ENCODE results near the gene ATP6V0E1.
"Not testable (repeated sequence)": the region's sequence is repeated elsewhere in the genome, so short reads cannot be mapped to it uniquely, and the experiment has no call there.

Gene ATP6V0E1

GRCh38 chr5:173039964-173040363 is 56.4 kb downstream of the ATP6V0E1 start:
- no peak for DNase-seq

DNA sequence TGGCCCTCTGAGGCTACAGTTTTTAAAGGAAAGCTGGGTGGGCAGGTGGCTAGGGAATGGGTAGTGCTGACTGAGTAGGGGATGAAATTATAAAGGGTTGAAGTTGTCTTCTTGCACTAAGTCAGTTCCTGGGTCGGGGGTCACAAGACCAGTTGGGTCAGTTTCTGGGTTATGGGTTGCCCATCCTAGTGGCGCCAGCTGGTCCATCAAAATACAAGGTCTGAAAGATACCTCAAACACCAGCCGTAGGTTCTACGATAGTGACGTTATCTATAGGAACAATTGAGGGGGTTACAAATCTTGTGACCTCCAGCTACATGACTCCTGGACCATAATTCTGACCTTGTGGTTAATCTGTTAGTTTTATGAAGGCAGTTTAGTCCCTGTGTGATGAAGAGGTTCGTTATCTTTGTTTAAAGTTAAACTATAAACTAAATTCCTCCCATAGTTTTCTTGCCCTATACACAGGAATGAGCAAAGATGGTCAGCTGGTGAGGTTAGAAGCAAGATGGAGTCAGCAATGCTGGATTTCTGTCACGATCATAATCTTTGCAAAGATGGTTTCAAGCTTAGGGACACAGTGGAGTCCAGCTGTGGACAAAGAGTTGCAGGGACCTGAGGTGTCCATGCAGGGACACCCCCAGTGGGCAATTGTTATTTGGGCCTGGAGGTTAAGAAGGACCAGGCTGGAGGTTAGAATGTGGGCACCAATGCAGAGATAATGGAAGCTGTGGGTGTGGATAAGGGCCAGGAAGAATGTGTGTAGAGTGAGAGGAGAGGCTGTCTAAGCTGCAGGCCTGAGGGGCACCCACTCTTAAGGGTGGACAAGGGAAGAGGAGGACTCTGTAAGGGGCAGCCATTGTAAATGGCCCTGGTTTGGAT is 58.6 kb downstream of the ATP6V0E1 start:
- DNase-seq, result no peak

DNA sequence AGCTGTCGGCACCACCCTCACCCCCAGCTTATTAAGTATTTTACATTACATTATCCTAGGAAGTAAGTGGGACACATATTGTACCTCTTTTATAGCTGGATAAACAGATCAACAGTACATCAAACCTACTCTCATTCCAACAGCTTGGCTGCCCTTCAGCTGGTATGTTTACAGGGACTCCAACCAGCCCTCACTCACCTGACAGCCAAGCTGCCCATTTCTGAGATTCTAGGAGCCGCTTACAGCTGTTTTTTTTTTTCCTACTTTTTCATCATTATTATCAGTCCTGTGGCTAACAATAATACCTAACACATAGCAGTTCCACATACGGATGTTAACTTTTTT is 59.2 kb downstream of the ATP6V0E1 start:
- no peak for DNase-seq

DNA sequence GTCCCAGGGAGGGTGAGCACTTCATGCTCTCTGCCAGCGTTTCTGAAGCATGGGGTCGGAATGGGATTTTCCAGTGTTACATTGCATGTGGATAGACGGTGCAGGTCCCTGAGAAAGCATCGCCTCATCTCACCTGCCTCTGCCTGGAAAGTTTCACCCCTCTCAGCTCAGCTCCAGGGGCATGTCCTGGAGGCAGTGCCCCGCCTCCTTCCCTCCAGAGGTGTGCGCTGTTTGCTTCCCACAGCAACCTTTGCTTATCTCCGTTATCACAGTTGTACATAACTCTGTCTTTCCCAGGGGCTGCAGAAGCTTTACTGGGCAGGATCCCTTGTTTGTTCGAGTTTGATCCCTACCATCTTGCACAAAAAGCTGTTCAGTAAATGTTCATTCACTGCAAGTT is 61.9 kb downstream of the ATP6V0E1 start:
- no peak for DNase-seq

GRCh38 chr5:173047096-173047837 is 63.7 kb downstream of the ATP6V0E1 start:
- DNase-seq, result not testable (repeated sequence)

DNA sequence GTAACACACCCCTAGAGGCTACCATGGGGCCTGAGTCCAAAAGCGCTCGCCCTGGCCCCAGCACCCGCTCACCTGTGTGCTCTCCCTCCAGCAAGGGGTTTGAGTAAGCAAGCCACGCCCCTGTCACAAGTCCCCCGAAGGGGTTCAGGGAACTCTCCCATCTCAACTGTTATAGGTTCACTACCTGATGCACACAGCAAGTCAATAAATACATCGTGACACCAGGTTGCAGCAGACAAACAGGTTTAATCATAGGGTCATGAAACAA is 64.2 kb downstream of the ATP6V0E1 start:
- DNase-seq, result no peak

DNA sequence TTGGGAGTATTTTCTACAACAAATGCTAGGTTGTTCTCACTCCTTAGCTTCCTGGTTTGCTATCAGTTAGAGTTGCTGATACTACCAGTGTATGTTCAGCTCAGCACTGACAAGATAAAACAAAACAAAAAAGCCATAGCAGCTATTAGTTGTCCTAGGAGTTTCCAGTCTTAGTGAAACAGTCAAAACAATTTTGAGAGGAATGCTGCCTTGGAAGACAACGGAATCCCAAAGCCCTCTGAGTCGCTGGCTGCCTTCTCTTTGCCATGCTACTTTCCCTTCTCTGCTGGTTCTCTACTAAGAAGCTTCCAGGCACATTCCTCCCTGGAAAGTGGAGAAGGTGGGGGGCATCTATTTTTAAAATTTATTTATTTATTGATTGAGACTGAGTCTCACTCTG is 67.2 kb downstream of the ATP6V0E1 start:
- peak; percentile 42 for DNase-seq

DNA sequence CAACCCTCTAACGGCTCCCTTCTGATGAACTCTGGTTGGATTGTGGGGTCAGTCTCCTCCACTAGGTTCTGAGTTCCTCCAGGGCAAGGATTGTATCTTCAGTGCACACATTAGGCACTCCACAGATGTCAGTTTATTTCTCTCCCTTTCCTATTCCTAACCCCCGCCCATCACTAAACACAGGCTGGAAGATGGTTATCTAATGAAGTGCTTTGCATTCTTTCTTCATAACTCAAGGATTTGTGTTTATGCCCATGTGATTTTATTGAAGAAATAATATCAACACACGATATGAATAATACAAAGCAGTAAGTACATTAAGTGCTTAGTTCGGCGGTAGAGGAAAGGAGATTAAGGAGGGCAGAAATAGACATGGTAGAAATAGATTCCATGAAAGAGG is 68.2 kb downstream of the ATP6V0E1 start:
- DNase-seq, result peak; percentile 67

DNA sequence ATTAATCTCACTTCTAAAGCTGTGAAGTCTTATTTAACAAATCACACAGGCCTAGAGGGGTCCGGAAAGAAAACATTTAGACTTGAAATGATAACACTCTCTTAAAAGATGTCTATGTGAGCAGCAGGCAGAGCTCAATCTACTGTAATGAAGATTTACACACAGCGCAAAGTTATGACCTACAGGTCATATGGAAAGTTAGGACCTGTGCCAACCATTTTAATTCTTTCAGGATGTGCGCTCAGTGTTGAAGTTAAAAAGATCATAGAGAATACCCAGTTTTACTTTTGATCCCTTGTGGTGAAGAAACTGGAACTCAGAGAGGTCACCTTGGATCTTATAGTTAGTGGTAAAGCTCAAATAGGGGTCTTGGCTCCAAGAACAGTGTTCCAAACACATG is 69.5 kb downstream of the ATP6V0E1 start:
- peak; percentile 31 for DNase-seq

DNA sequence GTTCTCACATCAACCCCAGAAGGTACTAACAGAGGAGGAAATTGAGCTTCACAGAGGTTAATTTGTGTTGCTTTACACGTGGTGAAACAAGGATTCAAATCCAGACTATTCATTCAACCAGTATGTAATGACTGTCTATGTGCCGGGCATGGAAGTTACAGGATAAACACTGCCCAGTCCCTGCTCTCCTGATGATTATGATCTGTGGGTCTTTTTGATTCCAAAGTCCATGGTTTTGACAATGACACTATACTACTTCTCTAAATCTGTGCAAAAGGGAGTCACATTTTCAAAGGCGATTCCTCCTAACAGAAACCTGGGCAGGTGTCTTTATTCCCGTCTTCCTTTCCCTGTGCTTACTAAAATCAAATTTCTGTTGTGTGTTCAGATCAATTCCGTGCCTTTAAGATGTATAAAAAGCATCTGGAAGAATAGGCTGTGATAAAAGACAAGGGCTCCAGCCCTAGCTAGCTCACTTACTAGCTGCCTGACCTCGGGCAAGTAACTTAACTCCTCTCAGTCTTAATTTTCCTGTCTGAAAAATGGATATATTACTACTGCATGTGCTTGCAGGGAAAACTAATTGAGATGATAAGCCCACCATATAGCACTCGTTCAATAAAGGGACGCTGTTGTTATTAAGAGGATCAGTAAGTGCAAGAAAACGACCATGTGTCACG is 71.6 kb downstream of the ATP6V0E1 start:
- DNase-seq, result no peak

- DNase-seq, result no peak
Observed at GRCh38 chr5:173055722-173055982, 72.1 kb downstream of the ATP6V0E1 start.

DNA sequence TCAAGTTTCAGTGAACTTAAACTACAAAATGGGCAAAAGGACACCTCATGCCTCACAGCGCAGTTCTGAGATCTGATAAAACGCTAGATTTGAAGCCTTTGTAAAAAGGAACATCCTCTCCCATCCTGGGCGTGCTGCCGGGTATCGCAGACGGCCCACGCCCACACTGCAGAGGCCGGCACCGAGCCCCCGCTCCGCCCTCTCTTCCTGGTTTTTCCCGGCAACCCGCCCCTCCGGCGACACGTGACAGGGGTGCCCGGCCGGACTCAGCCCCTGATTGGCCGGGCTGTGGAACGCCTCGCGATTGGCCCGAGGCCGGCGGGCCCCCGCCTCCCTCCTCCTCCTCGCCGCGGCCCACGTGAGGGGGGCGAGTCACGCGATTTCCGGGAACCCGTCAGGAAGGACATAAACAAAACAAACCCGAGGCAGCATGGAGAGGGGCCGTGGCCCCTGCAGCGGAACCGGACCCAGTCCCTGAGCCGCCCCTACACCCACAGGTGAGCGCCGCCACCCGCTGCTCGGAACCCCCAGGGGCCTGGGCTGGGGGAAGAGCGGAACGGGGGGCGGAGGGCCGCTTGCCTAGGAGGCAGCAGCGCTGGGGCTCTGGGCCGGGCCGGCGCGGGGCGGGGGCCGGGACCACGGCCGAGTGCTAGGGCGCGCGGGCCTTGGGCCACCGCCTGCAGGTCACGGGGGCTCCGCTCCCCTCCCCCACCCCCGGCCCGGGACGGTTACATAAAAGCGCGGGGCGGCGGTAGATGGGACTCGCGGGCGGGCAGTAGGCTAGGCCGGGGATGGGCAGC is 72.6 kb downstream of the ATP6V0E1 start, which contains the start of gene CREBRF:
TSS of gene CREBRF (plus strand) at position 370 of the 800 bp plus-strand sequence. CDS start 24,424 bp downstream, outside the sequence.
- DNase-seq, result peak; percentile 97

- no peak for DNase-seq
Observed at GRCh38 chr5:173056783-173057061, 73.2 kb downstream of the ATP6V0E1 start.

DNA sequence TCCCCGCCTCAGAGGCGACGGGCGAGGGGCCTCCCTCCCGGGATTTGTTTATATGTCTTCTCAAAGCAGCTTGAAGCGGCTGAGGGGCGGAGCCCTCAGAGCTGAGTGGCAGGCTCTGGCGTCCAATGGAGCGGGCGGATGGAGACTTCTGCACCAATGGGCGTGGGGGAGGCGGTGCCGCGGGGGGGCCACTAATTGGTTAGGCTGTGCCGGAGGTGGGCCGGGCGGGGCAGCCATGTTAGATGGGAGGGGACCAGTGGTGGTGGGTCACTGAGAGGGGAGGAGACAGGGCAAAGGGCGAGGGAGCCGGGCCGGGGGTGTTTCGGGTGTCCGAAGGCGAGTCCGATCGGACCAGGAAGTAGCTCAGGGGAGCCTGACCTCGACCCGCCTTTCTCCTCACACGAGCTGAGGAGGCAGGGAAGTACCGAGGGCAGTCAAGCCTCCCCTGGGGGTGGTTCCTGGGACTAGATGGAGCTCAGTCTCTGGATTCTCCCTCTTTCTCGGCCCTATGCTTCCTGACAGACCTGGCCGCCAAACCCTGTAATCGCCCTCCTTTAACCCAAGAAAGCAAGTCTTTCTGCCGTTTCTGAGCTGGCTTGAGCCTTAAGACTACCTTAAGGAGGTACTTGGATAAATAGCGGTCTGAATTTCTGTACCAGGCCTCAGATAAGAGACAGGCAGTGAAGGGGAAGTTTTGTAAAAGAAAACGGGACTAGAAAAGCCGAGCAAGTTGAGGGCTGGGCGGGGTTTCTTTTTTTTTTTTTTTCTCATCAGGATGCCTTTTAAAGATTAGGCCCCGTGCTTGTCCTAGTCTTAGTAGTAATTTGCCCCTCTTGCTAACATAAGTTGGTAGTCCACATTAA is 73.7 kb downstream of the ATP6V0E1 start:
- DNase-seq, result peak; percentile 98

- DNase-seq, result no peak
Observed at GRCh38 chr5:173062141-173062540, 78.6 kb downstream of the ATP6V0E1 start.

GRCh38 chr5:173065155-173065554 is 81.6 kb downstream of the ATP6V0E1 start:
- DNase-seq, result no peak

DNA sequence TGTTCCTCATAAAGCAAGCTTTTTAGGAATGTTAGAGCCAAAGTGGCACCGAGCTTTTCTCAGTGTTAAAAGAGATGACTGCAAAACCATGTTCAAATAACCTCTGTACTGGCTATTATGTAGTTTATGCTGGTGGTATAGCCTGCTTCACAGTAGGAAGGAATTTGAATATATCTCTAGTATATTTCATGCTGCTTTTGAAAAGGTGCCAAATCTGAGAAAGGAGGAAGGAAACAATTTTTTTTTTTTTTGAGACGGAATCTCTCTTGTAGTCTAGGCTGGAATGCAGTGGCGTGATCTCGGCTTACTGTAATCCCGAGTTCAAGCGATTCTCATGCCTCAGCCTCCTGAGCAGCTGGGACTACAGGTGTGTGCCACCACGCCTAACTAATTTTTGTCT is 86.1 kb downstream of the ATP6V0E1 start:
- DNase-seq, result no peak

DNA sequence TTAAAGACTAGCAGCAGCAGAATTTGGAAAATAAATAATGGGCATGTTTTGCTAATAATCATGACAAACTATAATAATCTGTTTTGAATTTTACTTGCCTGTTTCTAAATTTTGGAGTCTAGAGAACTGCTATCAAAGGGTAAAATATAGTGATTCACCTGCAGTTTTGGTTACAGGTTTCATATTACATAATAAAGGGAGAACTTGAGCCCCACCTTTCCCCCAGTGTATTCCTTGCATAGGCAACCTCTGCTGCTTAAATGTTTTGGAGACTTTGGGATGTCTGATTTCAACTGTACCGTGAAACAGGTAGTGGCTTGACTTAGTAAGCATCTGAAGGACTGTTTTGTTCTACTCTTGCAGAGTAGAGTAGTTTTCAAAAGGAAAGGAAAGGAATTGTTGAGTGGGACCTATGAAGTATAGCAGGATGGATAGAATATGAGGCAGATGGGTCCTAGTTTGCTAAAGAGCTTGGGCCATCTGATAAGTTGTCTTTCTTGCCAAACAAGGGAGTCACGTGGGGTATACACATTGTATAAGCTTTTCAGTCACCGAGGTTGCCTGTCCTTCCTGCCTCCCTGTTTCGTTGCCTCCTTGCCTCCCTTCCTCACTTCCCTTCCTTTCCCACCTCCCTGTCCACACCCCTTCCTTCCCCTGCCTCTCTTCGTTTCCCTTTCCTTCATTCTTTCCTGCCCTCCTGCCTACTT is 91.7 kb downstream of the ATP6V0E1 start:
- no peak for DNase-seq

- DNase-seq, result no peak
Observed at GRCh38 chr5:173075970-173076369, 92.4 kb downstream of the ATP6V0E1 start.

DNA sequence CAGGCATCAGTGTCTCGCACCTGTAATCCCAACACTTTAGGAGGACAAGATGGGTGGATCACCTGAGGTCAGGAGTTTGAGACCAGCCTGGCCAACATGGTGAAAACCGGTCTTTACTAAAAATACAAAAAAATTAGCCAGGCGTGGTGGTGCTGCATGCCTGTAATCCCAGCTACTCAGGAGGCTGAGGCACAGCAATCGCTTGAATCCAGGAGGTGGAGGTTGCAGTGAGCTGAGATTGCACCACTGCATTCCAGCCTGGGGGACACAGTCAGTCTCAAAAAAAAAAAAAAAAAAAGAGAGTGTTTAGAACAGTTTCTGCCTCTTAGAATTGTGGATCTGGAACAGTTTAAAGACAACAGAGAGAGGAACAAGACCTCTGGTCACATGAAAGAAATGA is 92.9 kb downstream of the ATP6V0E1 start:
- not testable (repeated sequence) for DNase-seq

- no peak for DNase-seq
Observed at GRCh38 chr5:173078878-173079277, 95.3 kb downstream of the ATP6V0E1 start.

Data from fibroblast of skin of right biceps (primary cell).